Thyroid gland (tissue), 4 donors: Measurements from ENCODE around the gene UBXN10. TPM values are rescaled to one million over a fixed set of nuclear protein-coding genes. Genes with fewer than 3 reads are reported as not detected.

Source experiments
- DNase-seq, 2 donors: peaks; one replicate each; pipeline ENCODE4 v3.0.0-alpha.2; 2019
- H3K27ac ChIP-seq, 3 donors: fragments of 200-600 bp; sonication (generic); 1 replicate in 2 of 3; 2 replicates in 1 of 3; pipeline ENCODE4 v1.5.1; 2016 to 2019; ENCODE audit warnings: mild to moderate bottlenecking in 1 of 3, moderate library complexity in 1 of 3
- H3K27me3 ChIP-seq: fragments of 200-600 bp; sonication (generic); one replicate; pipeline ENCODE4 v1.5.1; 2019
- H3K36me3 ChIP-seq, 2 donors: fragments of 200-600 bp; sonication (generic); one replicate each; pipeline ENCODE4 v1.5.1; 2016 to 2019
- H3K4me1 ChIP-seq, 2 donors: fragments of 200-600 bp; sonication (generic); one replicate each; pipeline ENCODE4 v1.5.1; 2017 to 2019
- H3K4me3 ChIP-seq, 3 donors: fragments of 200-600 bp; sonication (generic); replicated peaks in 1 of 3; 1 replicate in 2 of 3; 2 replicates in 1 of 3; pipeline ENCODE4 v1.5.1; 2016; ENCODE audit warnings: mild to moderate bottlenecking in 1 of 3
- H3K9me3 ChIP-seq: fragments of 200-600 bp; sonication (generic); one replicate; pipeline ENCODE4 v1.5.1; 2017
- CTCF ChIP-seq, 6 experiments: fragments of 200-600 bp in 3 of 6; fragments of 450-650 bp in 3 of 6; sonication (generic) in 3 of 6; IDR thresholded peaks; one replicate each; pipeline ENCODE4 v1.5.1; 2016 to 2019; ENCODE audit warnings: antibody characterized with exemption in 6 of 6, mild to moderate bottlenecking in 2 of 6, inconsistent platforms in 1 of 6, moderate library complexity in 1 of 6
- POLR2A ChIP-seq, 2 donors: fragments of 450-650 bp; IDR thresholded peaks; one replicate each; pipeline ENCODE4 v1.6.1; 2017; ENCODE audit warnings: antibody characterized with exemption in 2 of 2, mild to moderate bottlenecking in 2 of 2, moderate library complexity in 1 of 2
- WGBS, 2 donors: methylation state at CpG; one replicate each; pipeline ENCODE4 v1.1.5; 2017; 5-methylcytosine and 5-hydroxymethylcytosine counted together
- intact Hi-C: fragments of 100-400 bp; cut with DNase I; formaldehyde crosslinking; loops from one replicate; pipeline ENCODE4 v1.15.1; 2023
- total RNA-seq, 4 donors: library from RNA; depleted of rRNA; stranded (reverse); fragments of >200 nt; gene quantifications; one replicate each; pipeline ENCODE4 v1.2.3, GENCODE V29; 2016

The UBXN10 gene
- total RNA-seq, 4 donors from 2014 or later: 4.8 to 10.9 (median 6.4) TPM

GRCh38 chr1:20207546-20207945, 21.6 kb downstream of the UBXN10 start:
- H3K4me1 ChIP-seq: peaks cover 0 to 2% of the 10 kb centered on the region in 2 donors
- intact Hi-C loops: no loop called here
- H3K36me3 ChIP-seq: no peaks in the 10 kb centered on the region
- H3K27me3 ChIP-seq: no peaks in the 10 kb centered on the region
- H3K27ac ChIP-seq: no peak overlapping the region
- DNase-seq: no peak
- TF ChIP-seq POLR2A (IDR thresholded peaks at IDR 0.05): no peak
- TF ChIP-seq CTCF (IDR thresholded peaks at IDR 0.05): no peak
- H3K4me3 ChIP-seq: no peak overlapping the region
- WGBS, 2 donors: 83 to 84% methylated on average over 4 of the region's 4 CpGs
- no peaks in the 10 kb centered on the region for H3K9me3 ChIP-seq

- TF ChIP-seq POLR2A (IDR thresholded peaks at IDR 0.05) (no peak), CTCF (IDR thresholded peaks at IDR 0.05) (no peak)
- H3K27me3 ChIP-seq: no peaks in the 10 kb centered on the region
- no peaks in the 10 kb centered on the region for H3K36me3 ChIP-seq
- H3K4me1 ChIP-seq: peaks cover 6 to 10% of the 10 kb centered on the region in 2 donors
- DNase-seq: no peak
- H3K4me3 ChIP-seq: no peak overlapping the region
- H3K27ac ChIP-seq: no peak overlapping the region
- WGBS, 2 donors: 80 to 87% methylated on average over 4 of the region's 4 CpGs
- intact Hi-C loops: no loop called here
- no peaks in the 10 kb centered on the region for H3K9me3 ChIP-seq
These were observed 23.6 kb downstream of the UBXN10 start for GRCh38 chr1:20209471-20209870.

GRCh38 chr1:20210736-20211460, 25.0 kb downstream of the UBXN10 start:
- Histone ChIP-seq H3K9me3 (no peaks in the 10 kb centered on the region), H3K27ac (no peak overlapping the region), H3K27me3 (no peaks in the 10 kb centered on the region), H3K4me1 (peaks cover 6 to 10% of the 10 kb centered on the region in 2 donors), H3K4me3 (no peak overlapping the region), H3K36me3 (no peaks in the 10 kb centered on the region)
- intact Hi-C loops: loop anchor here (5.0 kb wide), 1 partner anchor 281 kb away; no protein-coding TSS in a partner anchor
- TF ChIP-seq CTCF (IDR thresholded peaks at IDR 0.05) (no peak), POLR2A (IDR thresholded peaks at IDR 0.05) (no peak)
- DNase-seq: no peak
- 89 to 91% methylated on average over 10 of the region's 10 CpGs for WGBS, 2 donors

- 57 to 63% methylated on average over 4 of the region's 4 CpGs for WGBS, 2 donors
- Histone ChIP-seq H3K27ac (no peak overlapping the region), H3K9me3 (no peaks in the 10 kb centered on the region), H3K36me3 (no peaks in the 10 kb centered on the region), H3K4me1 (peaks cover 6 to 10% of the 10 kb centered on the region in 2 donors), H3K27me3 (no peaks in the 10 kb centered on the region), H3K4me3 (no peak overlapping the region)
- no peak for DNase-seq
- intact Hi-C loops: loop anchor here (5.0 kb wide), 1 partner anchor 281 kb away; no protein-coding TSS in a partner anchor
- no peak for TF ChIP-seq CTCF (IDR thresholded peaks at IDR 0.05)
- no peak for TF ChIP-seq POLR2A (IDR thresholded peaks at IDR 0.05)
These were observed 25.6 kb downstream of the UBXN10 start for GRCh38 chr1:20211511-20211931.

- Histone ChIP-seq H3K4me1 (peaks cover 6 to 10% of the 10 kb centered on the region in 2 donors), H3K27me3 (no peaks in the 10 kb centered on the region), H3K9me3 (no peaks in the 10 kb centered on the region), H3K4me3 (no peak overlapping the region), H3K36me3 (no peaks in the 10 kb centered on the region), H3K27ac (no peak overlapping the region)
- WGBS, 2 donors: 63 to 66% methylated on average over 11 of the region's 11 CpGs
- intact Hi-C loops: loop anchor here (5.0 kb wide), 1 partner anchor 280 kb away; no protein-coding TSS in a partner anchor
- DNase-seq: no peak
- TF ChIP-seq CTCF (IDR thresholded peaks at IDR 0.05): no peak
- no peak for TF ChIP-seq POLR2A (IDR thresholded peaks at IDR 0.05)
These were observed 26.3 kb downstream of the UBXN10 start for GRCh38 chr1:20212085-20212684.
